Activated CD8-positive, alpha-beta T cell treated with anti-CD3 and anti-CD28 coated beads for 36 hours (primary cell): ENCODE results near the gene PYDC2. TPM values are rescaled to one million over a fixed set of nuclear protein-coding genes. Genes with fewer than 3 reads are reported as not detected.

ENCODE experiments used
- ATAC-seq: fragments of 200-7000 bp; cut with Tn5 transposase; one replicate; pipeline ENCODE4 v1.10.0; 2021; ENCODE audit warnings: mild to moderate bottlenecking, moderate library complexity
- CTCF ChIA-PET: fragments of 350-600 bp; sonication (Branson Sonifier 250); formaldehyde crosslinking; loops from one replicate; lab custom pipeline; 2021; ENCODE audit warnings: antibody characterized with exemption; lab: Charles Lee
- POLR2A ChIA-PET: fragments of 350-600 bp; sonication (Branson Sonifier 250); formaldehyde crosslinking; loops from one replicate; lab custom pipeline; 2021; ENCODE audit warnings: antibody characterized with exemption; lab: Charles Lee
- DNase-seq: peaks from one replicate; pipeline ENCODE4 v3.0.0-alpha.2; 2020
- H3K27ac Mint-ChIP-seq: one replicate; pipeline ENCODE4 v1.8.0; 2021; ENCODE audit warnings: mild to moderate bottlenecking, mixed read lengths
- H3K27me3 Mint-ChIP-seq: one replicate; pipeline ENCODE4 v1.8.0; 2021; ENCODE audit warnings: mixed read lengths
- H3K36me3 Mint-ChIP-seq: one replicate; pipeline ENCODE4 v1.8.0; 2021; ENCODE audit warnings: low read depth, mixed read lengths
- H3K4me1 Mint-ChIP-seq: one replicate; pipeline ENCODE4 v1.8.0; 2021; ENCODE audit warnings: low read depth, mixed read lengths
- H3K4me3 Mint-ChIP-seq: one replicate; pipeline ENCODE4 v1.8.0; 2021; ENCODE audit warnings: mild to moderate bottlenecking, moderate library complexity, mixed read lengths
- H3K9me3 Mint-ChIP-seq: one replicate; pipeline ENCODE4 v1.8.0; 2021; ENCODE audit warnings: mixed read lengths
- CTCF ChIP-seq: fragments of 200-600 bp; IDR thresholded peaks from one replicate; pipeline ENCODE4 v1.8.0; 2022; ENCODE audit warnings: antibody characterized with exemption, mild to moderate bottlenecking
- intact Hi-C: fragments of 100-400 bp; cut with micrococcal nuclease; formaldehyde crosslinking; loops from one replicate; pipeline ENCODE4 v1.10.0; 2022
- total RNA-seq, 2 experiments: library from RNA; stranded (reverse); gene quantifications; one replicate each; pipeline ENCODE4 v1.2.3, GENCODE V29; 2021

Gene PYDC2
- total RNA-seq, 2 experiments from 2014 or later = not detected

GRCh38 chr3:191417457-191417729 is 43.6 kb upstream of the PYDC2 start:
- H3K27me3 Mint-ChIP-seq = no peaks in the 10 kb centered on the region
- intact Hi-C loops = no loop called here
- no peaks in the 10 kb centered on the region for H3K4me1 Mint-ChIP-seq
- no peak overlapping the region for H3K27ac Mint-ChIP-seq
- TF ChIP-seq CTCF = no peak
- H3K36me3 Mint-ChIP-seq = no peaks in the 10 kb centered on the region
- no peak for DNase-seq
- ChIA-PET CTCF (no interaction called here), POLR2A (no interaction called here)
- H3K4me3 Mint-ChIP-seq = no peak overlapping the region
- no peak for ATAC-seq
- no peaks in the 10 kb centered on the region for H3K9me3 Mint-ChIP-seq

GRCh38 chr3:191420771-191421170 is 40.2 kb upstream of the PYDC2 start:
- H3K4me3 Mint-ChIP-seq = no peak overlapping the region
- ATAC-seq (no peak), DNase-seq (no peak)
- peaks cover 3% of the 10 kb centered on the region for H3K27me3 Mint-ChIP-seq
- no peaks in the 10 kb centered on the region for H3K36me3 Mint-ChIP-seq
- intact Hi-C loops = no loop called here
- H3K27ac Mint-ChIP-seq = no peak overlapping the region
- no peaks in the 10 kb centered on the region for H3K9me3 Mint-ChIP-seq
- POLR2A ChIA-PET = no interaction called here
- TF ChIP-seq CTCF = no peak
- CTCF ChIA-PET = no interaction called here
- no peaks in the 10 kb centered on the region for H3K4me1 Mint-ChIP-seq

GRCh38 chr3:191424881-191425280 is 36.1 kb upstream of the PYDC2 start:
- POLR2A ChIA-PET = no interaction called here
- intact Hi-C loops = no loop called here
- no peaks in the 10 kb centered on the region for H3K4me1 Mint-ChIP-seq
- no peaks in the 10 kb centered on the region for H3K36me3 Mint-ChIP-seq
- H3K27me3 Mint-ChIP-seq = peaks cover 3% of the 10 kb centered on the region
- no peak overlapping the region for H3K27ac Mint-ChIP-seq
- H3K9me3 Mint-ChIP-seq = no peaks in the 10 kb centered on the region
- ATAC-seq = no peak
- TF ChIP-seq CTCF = no peak
- CTCF ChIA-PET = no interaction called here
- no peak for DNase-seq
- H3K4me3 Mint-ChIP-seq = no peak overlapping the region

- POLR2A ChIA-PET = no interaction called here
- no peaks in the 10 kb centered on the region for H3K36me3 Mint-ChIP-seq
- H3K27me3 Mint-ChIP-seq = peaks cover 3% of the 10 kb centered on the region
- no peak for TF ChIP-seq CTCF
- H3K4me3 Mint-ChIP-seq = no peak overlapping the region
- H3K9me3 Mint-ChIP-seq = no peaks in the 10 kb centered on the region
- no peak for ATAC-seq
- CTCF ChIA-PET = no interaction called here
- H3K4me1 Mint-ChIP-seq = no peaks in the 10 kb centered on the region
- H3K27ac Mint-ChIP-seq = no peak overlapping the region
- DNase-seq = no peak
- intact Hi-C loops = no loop called here
Measured at GRCh38 chr3:191425322-191425734, 35.6 kb upstream of the PYDC2 start.

GRCh38 chr3:191426311-191426710 is 34.7 kb upstream of the PYDC2 start:
- H3K36me3 Mint-ChIP-seq = no peaks in the 10 kb centered on the region
- no peak overlapping the region for H3K27ac Mint-ChIP-seq
- intact Hi-C loops = no loop called here
- no peak for TF ChIP-seq CTCF
- H3K27me3 Mint-ChIP-seq = peaks cover 3% of the 10 kb centered on the region
- CTCF ChIA-PET = no interaction called here
- POLR2A ChIA-PET = no interaction called here
- no peaks in the 10 kb centered on the region for H3K4me1 Mint-ChIP-seq
- H3K4me3 Mint-ChIP-seq = no peak overlapping the region
- DNase-seq (no peak), ATAC-seq (no peak)
- peaks cover under 1% of the 10 kb centered on the region for H3K9me3 Mint-ChIP-seq
